ENCODE measurements around the gene GNGT1.

The GNGT1 gene

DNA sequence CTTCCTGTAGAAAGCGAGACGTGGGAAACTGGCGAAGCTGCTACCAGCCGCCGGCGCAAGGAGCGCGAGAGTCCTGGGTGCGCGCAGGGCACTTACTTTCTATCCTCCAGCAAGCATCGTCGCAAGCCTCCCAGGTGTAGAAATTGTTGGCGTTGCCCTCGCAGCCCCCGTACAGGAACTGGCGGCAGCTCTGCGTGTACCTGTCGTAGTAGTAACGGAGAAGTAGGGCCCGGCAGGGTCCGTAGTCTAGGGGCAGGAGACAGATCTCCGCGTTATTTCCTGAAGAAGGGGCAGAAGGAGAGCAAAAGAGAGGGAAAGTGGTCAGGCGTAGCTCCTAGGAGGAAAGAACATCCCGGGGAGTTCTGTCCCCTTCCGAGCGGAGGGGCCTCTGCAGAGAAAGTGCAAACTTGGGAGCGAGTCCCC lies 16.3 kb upstream of the GNGT1 start:
- TF ChIP-seq, protein P1, sequence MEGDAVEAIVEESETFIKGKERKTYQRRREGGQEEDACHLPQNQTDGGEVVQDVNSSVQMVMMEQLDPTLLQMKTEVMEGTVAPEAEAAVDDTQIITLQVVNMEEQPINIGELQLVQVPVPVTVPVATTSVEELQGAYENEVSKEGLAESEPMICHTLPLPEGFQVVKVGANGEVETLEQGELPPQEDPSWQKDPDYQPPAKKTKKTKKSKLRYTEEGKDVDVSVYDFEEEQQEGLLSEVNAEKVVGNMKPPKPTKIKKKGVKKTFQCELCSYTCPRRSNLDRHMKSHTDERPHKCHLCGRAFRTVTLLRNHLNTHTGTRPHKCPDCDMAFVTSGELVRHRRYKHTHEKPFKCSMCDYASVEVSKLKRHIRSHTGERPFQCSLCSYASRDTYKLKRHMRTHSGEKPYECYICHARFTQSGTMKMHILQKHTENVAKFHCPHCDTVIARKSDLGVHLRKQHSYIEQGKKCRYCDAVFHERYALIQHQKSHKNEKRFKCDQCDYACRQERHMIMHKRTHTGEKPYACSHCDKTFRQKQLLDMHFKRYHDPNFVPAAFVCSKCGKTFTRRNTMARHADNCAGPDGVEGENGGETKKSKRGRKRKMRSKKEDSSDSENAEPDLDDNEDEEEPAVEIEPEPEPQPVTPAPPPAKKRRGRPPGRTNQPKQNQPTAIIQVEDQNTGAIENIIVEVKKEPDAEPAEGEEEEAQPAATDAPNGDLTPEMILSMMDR (IDR thresholded peaks at IDR 0.05), result no peak

DNA sequence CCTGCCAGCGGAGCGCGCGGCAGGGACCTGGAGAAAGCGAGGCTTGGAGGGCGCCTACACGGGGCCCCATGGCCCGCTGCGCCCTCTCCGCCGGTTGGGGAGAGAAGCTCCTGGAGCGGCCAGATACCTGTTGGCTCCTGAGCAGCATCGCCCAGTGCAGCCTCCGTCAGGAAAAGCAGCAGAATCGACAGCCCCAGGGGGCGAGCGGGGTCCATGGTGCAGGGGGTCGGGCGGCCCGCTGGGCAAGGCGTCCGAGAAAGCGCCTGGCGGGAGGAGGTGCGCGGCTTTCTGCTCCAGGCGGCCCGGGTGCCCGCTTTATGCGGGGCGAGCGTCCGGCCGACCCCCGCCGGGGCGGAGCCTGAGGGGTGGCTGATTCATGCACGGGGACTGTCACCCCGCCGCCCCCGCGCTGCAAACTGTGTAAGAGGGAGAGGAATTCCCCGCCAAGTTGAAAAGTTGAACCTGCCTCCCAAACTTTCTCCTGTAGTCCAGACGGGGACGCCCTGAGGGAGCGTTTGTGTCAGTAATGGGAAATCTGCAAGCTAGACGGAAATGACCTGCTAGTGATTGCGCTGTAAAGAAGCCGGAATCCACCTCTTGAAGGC lies 15.8 kb upstream of the GNGT1 start, which contains the start of gene TFPI2:
TSS of gene TFPI2 (minus strand) at position 290 of the 605 bp plus-strand sequence. CDS start at position 215, 75 bp downstream.
- TF ChIP-seq, protein P1 (IDR thresholded peaks at IDR 0.05), result no peak

DNA sequence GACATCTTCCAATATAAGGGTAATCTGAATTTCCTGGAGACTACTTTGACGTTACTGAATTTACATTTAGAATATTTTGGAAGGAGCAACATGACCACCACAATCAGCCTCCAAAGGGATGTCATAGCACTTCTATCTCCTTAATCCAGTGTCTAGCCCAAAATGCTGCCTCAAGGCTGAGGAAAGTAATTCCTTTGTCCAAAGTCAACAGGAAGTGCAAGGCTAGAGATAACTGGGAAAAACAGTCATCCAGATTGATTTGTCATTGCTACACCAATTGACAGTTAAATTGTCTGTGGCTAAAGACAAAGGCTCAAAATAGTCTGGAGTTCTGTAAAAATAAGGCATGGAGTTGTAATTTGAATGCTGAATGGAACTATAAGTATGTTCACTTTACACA lies 11.9 kb upstream of the GNGT1 start:
- TF ChIP-seq, protein P1 (IDR thresholded peaks at IDR 0.05), result no peak

DNA sequence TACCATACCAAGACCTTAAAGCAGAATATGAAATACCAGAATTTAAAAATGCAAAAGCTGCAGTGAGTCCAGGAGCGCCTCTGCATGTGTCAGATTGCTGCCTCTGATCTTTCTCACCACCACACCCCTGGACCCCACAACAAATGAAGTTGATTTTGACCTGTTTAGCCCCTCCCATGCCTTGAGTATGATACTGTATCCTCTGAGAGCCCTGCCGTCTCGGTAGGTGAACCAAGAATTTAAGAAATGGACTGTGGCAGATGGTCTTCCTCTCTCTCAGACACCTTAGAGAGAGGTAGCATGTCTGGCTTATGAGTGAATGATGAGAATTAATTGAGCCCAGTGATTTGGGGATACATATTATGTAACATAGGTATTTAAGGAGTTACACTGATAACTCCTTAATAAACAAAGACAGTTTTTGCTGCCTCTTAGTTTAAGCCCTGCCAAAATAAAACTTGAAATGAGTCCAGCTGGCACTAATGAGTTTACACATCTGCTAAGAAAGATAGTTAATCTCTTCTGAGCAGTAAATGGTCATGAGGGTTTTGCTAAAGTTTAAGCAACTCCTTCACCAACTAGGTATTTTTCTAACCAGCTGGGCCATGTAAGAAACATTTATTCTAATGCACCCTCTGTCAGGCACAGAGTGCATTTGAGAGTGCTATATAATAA lies 11.3 kb upstream of the GNGT1 start:
- TF ChIP-seq, protein P1 (IDR thresholded peaks at IDR 0.05), result no peak

DNA sequence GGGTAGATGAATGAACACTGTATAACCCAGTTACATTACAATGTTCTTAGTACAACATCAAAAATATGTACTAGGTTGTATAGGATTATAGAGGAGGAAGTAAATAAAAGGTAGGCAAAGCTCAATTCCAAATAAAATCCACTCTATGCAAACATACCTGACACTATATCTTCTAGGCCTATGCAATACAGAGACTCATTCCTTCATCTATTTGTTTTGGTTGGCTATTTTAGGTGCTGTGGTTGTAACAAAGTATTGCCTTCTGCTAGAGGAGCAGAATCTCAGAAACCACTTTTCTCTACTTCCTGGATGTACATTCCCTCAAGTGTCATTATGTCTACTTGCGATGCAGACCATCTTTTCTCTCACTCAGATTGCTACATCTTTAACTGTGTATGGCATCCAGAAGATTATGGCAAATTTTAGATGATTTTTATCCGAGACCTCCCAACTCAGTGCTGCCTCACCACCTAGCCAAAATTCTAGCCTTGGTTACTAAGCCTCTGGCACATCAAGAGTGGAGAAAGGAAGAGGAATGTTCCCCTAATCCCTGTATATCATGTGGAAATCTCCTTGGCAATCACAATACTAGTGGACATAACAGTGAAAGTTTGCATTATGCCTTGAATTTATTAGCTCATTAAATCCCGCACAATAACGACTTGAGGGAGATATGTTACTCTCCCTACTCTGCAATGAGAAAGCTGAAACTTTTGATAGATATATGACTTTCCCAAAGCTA lies 10.3 kb upstream of the GNGT1 start:
- TF ChIP-seq, protein P1 (IDR thresholded peaks at IDR 0.05), result no peak

DNA sequence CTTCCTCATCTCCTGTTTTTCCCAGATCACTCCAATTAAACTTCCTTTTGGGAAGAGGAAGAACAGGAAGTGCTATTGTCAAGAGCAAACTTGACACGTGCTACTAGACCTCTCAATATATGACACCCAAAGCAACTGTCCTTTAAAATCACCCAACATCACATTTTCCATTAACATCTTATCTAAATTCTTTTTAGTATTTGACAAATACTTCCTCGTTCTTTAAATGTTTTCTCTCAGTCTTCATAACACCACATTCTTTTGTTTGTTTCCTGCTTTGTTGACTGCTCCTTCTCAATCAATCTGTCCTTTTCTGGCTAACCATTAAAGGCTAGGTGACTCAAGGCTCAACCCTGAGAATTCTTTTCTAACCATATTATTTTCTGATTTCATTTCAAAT lies 8.7 kb upstream of the GNGT1 start:
- TF ChIP-seq, protein P1 (IDR thresholded peaks at IDR 0.05), result no peak

DNA sequence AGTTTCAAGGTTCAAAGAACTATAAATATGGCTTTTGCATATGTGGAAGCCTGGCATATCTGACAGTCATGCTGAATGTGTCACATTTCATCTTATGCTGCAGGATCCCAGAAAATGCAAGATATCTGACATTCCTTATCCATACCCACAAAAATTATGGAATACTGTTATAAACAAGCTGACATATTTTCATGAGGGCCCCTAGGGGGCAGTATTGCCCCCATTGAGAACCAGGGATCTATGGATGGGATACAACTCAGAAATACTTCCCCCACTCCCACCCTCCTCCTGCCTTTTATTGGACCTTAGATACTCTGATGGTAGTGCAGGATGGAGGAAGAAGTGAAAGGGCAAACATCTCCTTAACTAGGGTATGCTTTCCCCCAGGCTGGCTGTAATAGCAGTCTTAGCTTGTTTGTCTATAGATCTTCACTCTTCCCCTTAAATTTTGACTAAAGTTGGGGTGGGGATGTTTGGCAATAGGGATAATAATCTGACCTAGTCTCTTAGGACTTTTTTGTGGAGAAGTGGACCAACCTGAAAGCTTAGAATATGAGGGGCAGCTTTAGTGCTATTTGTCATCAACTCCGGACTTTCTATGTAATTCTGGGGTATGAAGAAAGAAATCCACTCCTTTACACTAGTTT lies 3.5 kb upstream of the GNGT1 start:
- TF ChIP-seq, protein P1 (IDR thresholded peaks at IDR 0.05), result peak; percentile 67

All from LNCAP (cell line).